Naive B cell (primary cell): ENCODE data around the gene LRRC10B. TPM values are rescaled to one million over a fixed set of nuclear protein-coding genes. Genes with fewer than 3 reads are reported as not detected.
"Not testable (repeated sequence)": the region's sequence is repeated elsewhere in the genome, so short reads cannot be mapped to it uniquely, and the experiment has no call there.

Source experiments
- ATAC-seq, 2 donors: fragments of 150-1000 bp; cut with Tn5 transposase; 2 replicates each; pipeline ENCODE4 v1.10.0; 2021; ENCODE audit warnings: low read depth in 2 of 2, mild to moderate bottlenecking in 2 of 2, moderate library complexity in 2 of 2
- DNase-seq: peaks from one replicate; pipeline ENCODE4 v3.0.0; 2022
- H3K27ac Mint-ChIP-seq, 6 donors: one replicate each; pipeline ENCODE4 v1.8.0; 2020 to 2022; ENCODE audit warnings: mild to moderate bottlenecking in 6 of 6, mixed read lengths in 6 of 6, moderate library complexity in 5 of 6, inconsistent platforms in 2 of 6
- H3K27me3 Mint-ChIP-seq, 3 donors: one replicate each; pipeline ENCODE4 v1.8.0; 2021 to 2022; ENCODE audit warnings: mixed read lengths in 3 of 3, mild to moderate bottlenecking in 1 of 3
- H3K36me3 Mint-ChIP-seq, 2 donors: one replicate each; pipeline ENCODE4 v1.8.0; 2020 to 2022; ENCODE audit warnings: mixed read lengths in 2 of 2, inconsistent platforms in 1 of 2, mild to moderate bottlenecking in 1 of 2
- H3K4me1 Mint-ChIP-seq, 3 donors: one replicate each; pipeline ENCODE4 v1.8.0; 2020 to 2022; ENCODE audit warnings: mixed read lengths in 3 of 3, inconsistent platforms in 1 of 3, mild to moderate bottlenecking in 1 of 3, moderate library complexity in 1 of 3
- H3K4me3 Mint-ChIP-seq, 8 donors: one replicate each; pipeline ENCODE4 v1.8.0; 2020 to 2022; ENCODE audit warnings: mild to moderate bottlenecking in 8 of 8, mixed read lengths in 8 of 8, moderate library complexity in 8 of 8, inconsistent platforms in 2 of 8
- H3K9me3 Mint-ChIP-seq, 7 donors: one replicate each; pipeline ENCODE4 v1.8.0; 2020 to 2022; ENCODE audit warnings: mixed read lengths in 7 of 7, mild to moderate bottlenecking in 5 of 7, inconsistent platforms in 2 of 7, moderate library complexity in 1 of 7
- polyA plus RNA-seq, 6 donors: library from polyadenylated mRNA; unstranded; fragments of 300-500 nt; fragmentation: Illumina TruSeq; gene quantifications; one replicate each; pipeline ENCODE4 v1.2.3, GENCODE V29; 2021; ENCODE audit warnings: low read depth in 6 of 6

Gene LRRC10B
- polyA plus RNA-seq, 6 donors from 2014 or later, result 0.12 TPM; not detected in 5

DNA sequence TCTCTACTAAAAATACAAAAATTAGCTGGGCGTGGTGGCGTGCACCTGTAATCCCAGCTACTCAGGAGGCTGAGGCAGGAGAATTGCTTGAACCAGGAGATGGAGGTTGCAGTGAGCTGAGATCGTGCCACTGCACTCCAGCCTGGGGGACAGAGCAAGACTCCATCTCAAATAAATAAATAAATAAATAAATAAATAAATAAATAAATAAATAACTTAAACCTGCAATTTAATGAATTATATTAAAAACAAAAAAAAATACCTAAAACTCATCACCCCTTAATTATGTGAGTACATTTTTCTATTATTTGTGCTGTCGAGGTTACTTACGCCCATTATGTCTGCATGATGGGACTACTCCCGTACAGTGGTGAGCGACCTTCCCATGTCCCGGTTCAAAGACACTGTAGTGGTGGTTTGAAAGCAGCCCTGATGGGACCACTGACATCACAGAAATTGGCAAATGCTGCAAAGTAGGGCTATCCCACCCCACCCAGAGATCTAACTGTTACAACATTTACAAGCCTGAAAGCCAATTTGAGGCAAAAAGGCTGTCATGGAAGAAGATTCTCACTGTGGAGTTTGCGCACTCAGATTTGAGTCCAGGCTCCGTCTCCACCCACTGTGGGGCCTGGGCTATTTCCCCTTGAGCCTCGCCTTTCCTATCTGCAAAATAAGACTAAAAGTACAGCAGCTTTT is 29.0 kb upstream of the LRRC10B start:
- H3K9me3 Mint-ChIP-seq, DNase-seq, H3K4me1 Mint-ChIP-seq, H3K27ac Mint-ChIP-seq, H3K36me3 Mint-ChIP-seq, H3K4me3 Mint-ChIP-seq, ATAC-seq: not testable (repeated sequence)
- H3K27me3 Mint-ChIP-seq, result peaks cover 0 to 35% (median 15%) of the 10 kb centered on the region in 3 donors

DNA sequence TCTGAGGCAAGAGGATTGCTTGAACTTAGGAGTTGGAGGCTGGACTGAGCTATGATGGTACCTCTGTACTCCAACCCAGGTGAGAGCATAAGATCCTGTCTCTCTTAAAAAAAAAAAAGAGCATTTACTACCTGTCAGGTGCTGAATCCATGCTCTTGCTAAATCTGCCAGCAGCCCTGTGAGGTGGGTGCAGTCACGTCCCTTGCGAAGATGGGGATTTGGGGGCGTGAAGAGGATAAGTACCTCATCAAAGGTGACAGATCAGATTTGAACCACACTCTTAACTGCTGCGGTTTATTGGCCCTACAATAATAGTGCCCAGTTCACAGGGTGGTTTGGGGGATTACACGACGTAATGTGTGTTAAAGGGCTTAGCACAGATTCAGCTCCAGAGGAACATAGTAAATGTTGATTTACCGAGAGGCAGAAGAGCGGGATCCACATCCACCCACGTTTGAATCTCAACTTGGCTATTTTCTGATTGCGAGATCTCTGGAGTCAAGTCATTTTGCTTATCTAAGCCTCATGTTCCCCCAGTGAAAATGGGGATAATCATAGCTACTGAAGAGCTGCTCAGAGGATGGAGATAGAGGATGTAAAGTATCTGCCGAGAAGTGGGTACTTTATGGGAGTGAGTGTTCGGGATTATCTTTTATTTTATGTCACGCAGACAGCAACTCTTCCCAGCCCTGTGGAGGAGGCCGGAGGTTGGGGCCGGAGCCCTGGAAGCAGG is 28.1 kb upstream of the LRRC10B start:
- peaks cover 0 to 35% (median 15%) of the 10 kb centered on the region in 3 donors for H3K27me3 Mint-ChIP-seq
- H3K27ac Mint-ChIP-seq, result no peak overlapping the region
- H3K36me3 Mint-ChIP-seq, result no peaks in the 10 kb centered on the region
- H3K4me3 Mint-ChIP-seq, result peak overlapping the region in 1 of 8 donors; percentile 22
- DNase-seq, result no peak
- ATAC-seq, result no peak
- peaks cover 5 to 7% (median 7%) of the 10 kb centered on the region in 3 donors for H3K4me1 Mint-ChIP-seq
- no peaks in the 10 kb centered on the region for H3K9me3 Mint-ChIP-seq

DNA sequence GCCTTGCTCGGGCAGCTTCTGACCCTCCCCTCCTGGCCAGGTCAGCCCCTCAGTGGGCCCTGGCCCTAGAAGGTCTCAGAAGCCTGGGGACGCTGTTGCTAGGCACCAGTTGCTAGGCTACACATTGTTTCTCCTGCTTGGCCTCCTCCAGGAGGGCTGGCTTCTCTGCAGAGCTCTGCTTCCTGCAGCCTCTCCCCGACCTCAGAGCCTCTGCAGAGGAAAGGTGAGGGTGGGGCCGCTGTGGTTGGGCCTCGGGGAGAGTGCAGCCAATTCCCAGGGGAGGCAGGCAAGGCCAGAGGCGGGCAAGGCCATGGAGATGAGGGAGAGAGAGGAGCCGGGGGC is 27.6 kb upstream of the LRRC10B start:
- peaks cover 5 to 7% (median 7%) of the 10 kb centered on the region in 3 donors for H3K4me1 Mint-ChIP-seq
- no peak for ATAC-seq
- H3K36me3 Mint-ChIP-seq, result no peaks in the 10 kb centered on the region
- H3K27ac Mint-ChIP-seq, result no peak overlapping the region
- no peak overlapping the region for H3K4me3 Mint-ChIP-seq
- peaks cover 0 to 35% (median 15%) of the 10 kb centered on the region in 3 donors for H3K27me3 Mint-ChIP-seq
- H3K9me3 Mint-ChIP-seq, result no peaks in the 10 kb centered on the region
- no peak for DNase-seq

DNA sequence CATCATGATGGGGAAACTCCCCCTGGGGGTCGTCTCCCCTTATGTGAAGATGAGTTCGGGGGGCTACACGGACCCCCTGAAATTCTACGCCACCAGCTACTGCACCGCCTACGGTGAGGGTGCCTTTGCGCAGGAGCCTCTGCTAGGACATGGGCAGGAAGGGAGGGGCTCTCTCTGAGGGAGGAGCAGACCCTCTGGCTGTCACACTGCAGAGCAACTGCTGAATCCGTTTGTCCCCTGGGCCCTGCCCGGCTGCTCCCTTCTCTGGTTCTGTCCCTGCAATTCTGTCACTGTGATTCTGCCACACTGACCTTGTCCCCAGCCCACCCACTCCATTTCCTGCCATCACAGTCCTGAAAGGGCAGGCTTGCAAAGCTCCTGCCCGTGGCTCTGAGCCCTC is 26.7 kb upstream of the LRRC10B start:
- peak overlapping the region in 1 of 6 donors; percentile 6 for H3K27ac Mint-ChIP-seq
- DNase-seq (no peak), ATAC-seq (no peak)
- no peaks in the 10 kb centered on the region for H3K9me3 Mint-ChIP-seq
- H3K4me1 Mint-ChIP-seq, result peaks cover 5 to 7% (median 7%) of the 10 kb centered on the region in 3 donors
- H3K36me3 Mint-ChIP-seq, result peaks cover 0 to 7% of the 10 kb centered on the region in 2 donors
- H3K4me3 Mint-ChIP-seq, result peak overlapping the region in 1 of 8 donors; percentile 22
- peaks cover 0 to 35% (median 15%) of the 10 kb centered on the region in 3 donors for H3K27me3 Mint-ChIP-seq

DNA sequence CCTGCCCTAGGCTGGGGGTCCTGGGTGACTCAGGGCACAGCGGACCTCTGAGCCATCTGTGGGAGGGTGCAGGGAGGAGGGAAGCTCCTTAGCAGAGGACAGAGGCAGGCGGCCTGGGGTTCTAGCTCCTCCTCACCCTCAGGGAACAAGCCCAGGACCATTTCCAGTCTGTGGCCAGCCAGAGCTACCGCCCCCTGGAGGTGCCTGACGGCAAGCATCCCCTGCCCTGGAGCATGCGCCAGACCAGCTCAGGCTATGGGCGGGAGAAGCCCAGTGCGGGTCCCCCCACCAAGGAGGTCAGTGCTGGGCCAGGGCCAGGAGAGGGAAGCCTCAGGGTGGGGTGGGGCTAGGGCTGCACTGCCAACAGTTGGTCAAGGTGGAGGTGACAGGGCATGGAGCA is 26.0 kb upstream of the LRRC10B start:
- Mint-ChIP-seq H3K9me3 (no peaks in the 10 kb centered on the region), H3K4me1 (peaks cover 5 to 7% (median 7%) of the 10 kb centered on the region in 3 donors), H3K27me3 (peaks cover 0 to 35% (median 15%) of the 10 kb centered on the region in 3 donors), H3K4me3 (no peak overlapping the region), H3K36me3 (peaks cover 5 to 14% of the 10 kb centered on the region in 2 donors), H3K27ac (peak overlapping the region in 1 of 6 donors; percentile 63)
- ATAC-seq (no peak), DNase-seq (no peak)

DNA sequence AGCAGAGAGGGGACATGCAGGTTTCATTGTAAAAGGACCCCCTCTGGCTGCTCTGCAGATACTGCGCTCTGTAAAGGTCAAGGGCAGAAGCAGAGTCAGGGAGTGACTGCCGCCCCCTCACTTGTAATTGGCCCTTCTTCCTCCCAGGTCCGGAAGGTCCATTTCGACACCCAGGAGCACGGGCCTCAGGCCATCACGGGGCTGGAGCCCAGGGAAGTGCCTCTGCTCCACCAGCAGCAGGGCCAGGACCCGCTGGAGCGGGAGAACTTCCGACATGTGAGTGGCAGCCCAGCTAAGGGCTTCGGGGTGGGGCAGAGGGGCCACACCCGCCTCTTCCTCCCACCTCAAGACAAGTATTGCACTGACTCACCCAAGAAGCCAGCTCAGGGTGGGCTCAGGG is 24.0 kb upstream of the LRRC10B start:
- Mint-ChIP-seq H3K27ac (no peak overlapping the region), H3K27me3 (peaks cover 0 to 30% (median 15%) of the 10 kb centered on the region in 3 donors), H3K4me3 (no peak overlapping the region), H3K4me1 (peaks cover 0 to 3% (median 0%) of the 10 kb centered on the region in 3 donors), H3K36me3 (peaks cover 5 to 17% of the 10 kb centered on the region in 2 donors), H3K9me3 (no peaks in the 10 kb centered on the region)
- DNase-seq (no peak), ATAC-seq (no peak)

DNA sequence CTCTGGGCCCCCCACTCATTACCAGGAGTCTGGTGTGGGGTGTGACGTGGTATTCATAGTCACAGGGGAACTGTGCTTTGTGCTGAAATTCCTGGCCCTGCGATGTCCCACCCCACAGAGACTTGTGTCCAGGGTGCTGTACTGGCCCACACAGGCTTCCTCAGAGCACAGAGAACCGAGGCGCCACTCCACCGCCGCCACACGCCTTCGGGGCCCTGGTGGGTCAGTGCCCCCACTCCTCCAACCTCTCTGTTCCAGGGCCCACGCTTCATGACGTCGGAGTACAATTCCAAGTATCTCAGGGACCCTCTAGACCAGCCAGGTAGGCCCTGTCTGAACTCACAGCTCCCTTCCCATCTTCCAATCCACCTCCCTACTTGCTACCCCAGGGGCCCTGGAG is 23.5 kb upstream of the LRRC10B start:
- peaks cover 5 to 17% of the 10 kb centered on the region in 2 donors for H3K36me3 Mint-ChIP-seq
- H3K27ac Mint-ChIP-seq, result peak overlapping the region in 1 of 6 donors; percentile 88

DNA sequence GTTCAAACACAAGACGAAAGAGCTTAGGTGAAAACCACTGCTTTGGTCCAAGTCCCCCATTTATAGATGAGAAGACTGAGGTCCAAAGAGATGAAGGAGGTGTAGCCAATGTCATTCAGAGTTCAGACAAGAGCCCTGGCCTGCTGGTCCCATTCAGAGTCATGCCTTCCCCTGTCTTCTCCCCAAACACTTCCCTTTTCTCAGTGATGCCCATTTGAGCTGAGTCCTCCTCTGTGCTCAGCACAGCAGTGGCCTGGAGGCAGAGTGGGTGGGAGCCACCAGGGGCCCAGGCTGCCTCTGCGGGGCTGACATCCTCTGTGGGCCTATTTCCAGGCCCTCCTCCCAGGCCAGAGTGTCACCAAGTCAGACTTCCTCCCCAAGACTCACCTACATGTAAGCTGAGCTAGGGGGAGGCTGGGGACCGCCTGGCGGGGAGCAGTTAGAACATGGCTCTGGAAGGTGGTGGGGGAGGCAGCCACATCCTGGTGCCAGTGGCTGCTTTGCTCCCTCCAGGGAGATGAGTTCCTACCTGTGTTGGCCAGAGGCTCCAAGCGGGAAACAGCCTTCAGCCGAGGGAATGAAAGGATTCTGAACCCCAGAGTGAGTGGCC is 22.4 kb upstream of the LRRC10B start:
- H3K4me3 Mint-ChIP-seq, result no peak overlapping the region
- peaks cover 0 to 22% (median 7%) of the 10 kb centered on the region in 3 donors for H3K27me3 Mint-ChIP-seq
- H3K9me3 Mint-ChIP-seq, result no peaks in the 10 kb centered on the region
- peaks cover 5 to 17% of the 10 kb centered on the region in 2 donors for H3K36me3 Mint-ChIP-seq
- H3K27ac Mint-ChIP-seq, result peak overlapping the region in 1 of 6 donors; percentile 78
- ATAC-seq (no peak), DNase-seq (no peak)
- H3K4me1 Mint-ChIP-seq, result no peaks in the 10 kb centered on the region

More for the DNA sequence above, 23.5 kb upstream of the LRRC10B start:
- Mint-ChIP-seq H3K27me3 (peaks cover 0 to 30% (median 15%) of the 10 kb centered on the region in 3 donors), H3K9me3 (no peaks in the 10 kb centered on the region), H3K4me3 (no peak overlapping the region), H3K4me1 (peaks cover 0 to 3% (median 0%) of the 10 kb centered on the region in 3 donors)
- DNase-seq, result no peak
- no peak for ATAC-seq

DNA sequence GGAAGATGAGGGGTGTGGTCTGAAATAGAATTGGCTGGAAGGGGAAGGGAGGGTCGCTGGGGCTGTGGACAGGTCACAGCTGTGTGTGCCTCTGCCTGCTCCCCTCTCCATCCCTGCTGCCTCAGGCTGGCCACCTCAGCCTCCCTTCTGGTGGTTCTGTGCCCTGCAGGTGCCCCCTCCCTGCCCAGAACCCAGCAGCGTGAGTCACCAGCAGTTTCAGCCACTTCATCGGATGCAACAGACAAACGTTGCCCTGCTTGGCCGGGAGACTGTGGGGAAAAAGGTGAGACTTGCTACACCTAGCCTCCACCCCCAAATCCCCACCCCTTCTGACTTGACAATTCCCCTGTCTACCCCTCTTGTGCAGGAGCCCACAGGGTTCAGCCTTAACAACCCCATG is 21.8 kb upstream of the LRRC10B start:
- DNase-seq (no peak), ATAC-seq (no peak)
- Mint-ChIP-seq H3K4me1 (no peaks in the 10 kb centered on the region), H3K36me3 (peaks cover 5 to 17% of the 10 kb centered on the region in 2 donors), H3K4me3 (no peak overlapping the region), H3K9me3 (no peaks in the 10 kb centered on the region), H3K27me3 (peaks cover 0 to 16% (median under 1%) of the 10 kb centered on the region in 3 donors), H3K27ac (no peak overlapping the region)

DNA sequence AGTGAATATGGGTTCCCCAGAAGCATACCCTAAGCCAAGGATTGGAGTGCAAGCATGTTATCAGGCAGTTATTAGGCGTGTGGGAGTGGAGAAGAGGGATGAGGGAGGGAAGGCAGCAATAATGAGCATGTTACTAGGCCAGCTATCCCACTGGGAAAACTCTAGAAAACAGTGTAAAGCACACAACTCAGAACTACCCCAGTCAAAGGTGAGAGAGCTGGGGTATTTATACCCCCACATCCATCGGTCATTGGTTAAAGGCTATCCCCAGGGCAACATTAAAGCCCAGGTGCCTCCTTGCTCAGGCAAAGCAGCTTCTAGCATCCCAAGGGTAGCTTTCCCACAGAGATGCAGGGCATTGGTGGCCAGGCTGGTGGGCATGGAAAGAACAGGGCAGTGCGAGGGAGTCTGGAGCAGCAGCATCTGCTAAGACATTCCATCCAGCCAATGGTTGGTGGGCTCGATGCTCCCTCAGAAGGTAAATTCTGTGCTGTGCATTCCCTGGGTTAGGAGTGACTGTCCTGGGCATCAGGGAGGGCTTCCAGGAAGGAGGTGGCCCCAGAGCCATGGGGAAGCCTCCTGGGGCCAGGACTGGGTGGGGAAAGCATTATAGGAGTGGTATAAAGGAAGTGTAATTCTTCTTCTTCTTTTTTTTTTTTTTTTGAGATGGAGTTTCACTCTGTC is 21.1 kb upstream of the LRRC10B start:
- Mint-ChIP-seq H3K9me3 (no peaks in the 10 kb centered on the region), H3K36me3 (peaks cover 9 to 17% of the 10 kb centered on the region in 2 donors), H3K4me1 (no peaks in the 10 kb centered on the region), H3K27me3 (peaks cover 0 to 15% (median 0%) of the 10 kb centered on the region in 3 donors), H3K4me3 (no peak overlapping the region), H3K27ac (no peak overlapping the region)
- DNase-seq, result no peak
- ATAC-seq, result no peak

DNA sequence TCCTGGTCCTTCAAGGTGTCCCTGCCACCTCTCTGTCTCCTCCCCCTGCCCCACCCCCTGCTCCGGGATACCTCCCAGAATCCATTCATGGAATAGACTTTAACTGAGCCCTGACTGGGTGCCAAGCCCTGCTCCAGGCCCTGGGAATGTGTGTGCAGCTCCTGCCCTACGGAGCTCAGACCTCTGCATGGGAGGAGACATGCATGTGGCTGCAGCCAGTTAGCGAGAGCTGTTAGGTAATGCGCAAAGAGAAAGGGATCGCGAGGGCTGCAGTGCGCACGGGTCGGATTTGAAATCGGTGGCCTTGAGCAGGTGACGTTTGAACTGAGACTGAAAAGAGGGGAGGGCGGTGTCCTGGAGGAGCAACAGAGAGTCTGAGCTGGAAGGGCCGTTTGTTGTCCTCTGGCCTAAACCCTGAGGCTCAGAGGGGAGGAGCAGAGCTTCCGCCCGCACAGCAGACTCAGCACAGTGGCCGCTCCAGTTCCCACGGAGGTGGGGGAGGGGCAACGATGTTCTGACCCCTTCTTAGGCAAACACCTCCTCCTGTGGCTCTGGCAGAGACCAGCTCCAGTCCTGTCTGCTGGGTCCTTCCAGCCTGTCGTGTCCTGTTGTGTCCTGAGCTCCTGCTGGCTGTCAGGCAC is 19.8 kb upstream of the LRRC10B start:
- Mint-ChIP-seq H3K9me3 (no peaks in the 10 kb centered on the region), H3K27me3 (peaks cover 0 to 6% (median 0%) of the 10 kb centered on the region in 3 donors), H3K27ac (no peak overlapping the region), H3K4me1 (no peaks in the 10 kb centered on the region), H3K4me3 (no peak overlapping the region), H3K36me3 (peaks cover 9 to 17% of the 10 kb centered on the region in 2 donors)
- ATAC-seq (no peak), DNase-seq (no peak)

DNA sequence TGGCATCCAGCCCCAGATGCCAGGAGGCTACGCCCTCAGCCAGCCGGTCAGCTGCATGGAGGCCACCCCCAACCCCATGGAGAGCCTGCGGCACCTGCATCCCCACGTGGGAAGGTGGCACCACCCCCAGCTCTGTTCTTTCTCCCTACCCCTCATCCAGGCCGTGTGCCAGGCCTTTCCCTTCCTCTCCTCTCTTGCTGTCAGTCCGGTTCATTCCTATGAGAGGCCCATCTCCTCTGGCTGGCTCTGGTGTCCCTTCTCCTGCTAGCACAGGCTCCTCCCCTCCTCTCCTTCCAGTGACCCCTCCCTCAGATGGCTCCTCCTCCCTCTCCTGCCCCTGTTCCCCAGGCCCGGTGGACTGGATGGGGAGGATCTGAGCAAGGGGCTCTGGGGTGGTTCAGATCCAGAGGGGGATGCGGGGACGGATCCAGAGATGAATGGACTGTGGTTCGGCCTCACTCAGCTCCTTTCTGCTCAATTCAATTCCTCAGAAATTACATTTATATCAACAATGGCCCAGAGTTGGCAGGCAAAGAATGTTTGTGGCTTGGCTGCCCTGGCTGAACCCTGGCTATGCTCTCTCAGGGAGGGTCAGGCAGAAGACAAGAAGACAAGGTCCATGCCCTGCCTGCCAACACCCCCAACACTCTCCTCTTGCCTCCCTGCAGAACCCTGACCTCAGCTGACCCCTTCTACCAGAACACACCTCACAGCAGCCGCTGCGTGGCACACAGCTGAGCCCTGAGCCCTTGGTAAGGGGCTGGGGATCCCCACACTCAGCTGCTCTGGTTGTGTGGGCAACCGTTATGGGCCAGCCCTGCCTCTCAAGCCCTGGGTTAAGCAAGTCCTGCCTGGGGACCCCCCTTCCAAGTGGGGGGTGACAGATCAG is 18.5 kb upstream of the LRRC10B start:
- H3K4me3 Mint-ChIP-seq, result no peak overlapping the region
- H3K4me1 Mint-ChIP-seq, result no peaks in the 10 kb centered on the region
- H3K27me3 Mint-ChIP-seq, result peaks cover 0 to 6% (median 0%) of the 10 kb centered on the region in 3 donors
- DNase-seq (no peak), ATAC-seq (no peak)
- H3K9me3 Mint-ChIP-seq, result no peaks in the 10 kb centered on the region
- H3K27ac Mint-ChIP-seq, result peak overlapping the region in 2 of 6 donors; percentile 44 to 81
- H3K36me3 Mint-ChIP-seq, result peaks cover 9 to 17% of the 10 kb centered on the region in 2 donors
